CD4-positive, CD25-positive, alpha-beta regulatory T cell (primary cell): ENCODE data around the gene CFAP119. TPM values are rescaled to one million over a fixed set of nuclear protein-coding genes. Genes with fewer than 3 reads are reported as not detected.

ENCODE experiments used
- ATAC-seq, 2 donors: fragments of 150-1000 bp; cut with Tn5 transposase; one replicate each; pipeline ENCODE4 v1.10.0; 2021; ENCODE audit warnings: low read depth in 2 of 2, moderate number of reproducible peaks in 2 of 2, moderate library complexity in 1 of 2
- DNase-seq, 3 donors: peaks; one replicate each; pipeline versions ENCODE4 v3.0.0 to v3.0.0-alpha.2; 2012 to 2022; ENCODE audit warnings: mixed read lengths in 1 of 3
- H3K27ac ChIP-seq: one replicate; pipeline ENCODE4 v1.7.0; 2013; ENCODE audit warnings: mild to moderate bottlenecking, low read length; ENCODE audit not compliant: insufficient read depth, poor library complexity, severe bottlenecking
- H3K27me3 ChIP-seq: one replicate; pipeline ENCODE4 v1.7.0; 2013; ENCODE audit warnings: low read length; ENCODE audit not compliant: control insufficient read depth, insufficient read depth
- H3K36me3 ChIP-seq: one replicate; pipeline ENCODE4 v1.7.0; 2013; ENCODE audit warnings: mild to moderate bottlenecking, low read length, moderate library complexity; ENCODE audit not compliant: control insufficient read depth, insufficient read depth
- H3K4me1 ChIP-seq: 2 replicates; pipeline ENCODE4 v1.7.0; 2013; ENCODE audit warnings: mild to moderate bottlenecking, low read length; ENCODE audit not compliant: insufficient read depth, control insufficient read depth, poor library complexity, severe bottlenecking
- H3K4me3 ChIP-seq: one replicate; pipeline ENCODE4 v1.7.0; 2013; ENCODE audit warnings: low read depth, mild to moderate bottlenecking, low read length, moderate library complexity
- H3K9me3 ChIP-seq, 2 experiments: 1 replicate in 1 of 2; 2 replicates in 1 of 2; pipeline ENCODE4 v1.7.0; 2013; ENCODE audit warnings: low read length in 2 of 2, mild to moderate bottlenecking in 1 of 2, moderate library complexity in 1 of 2; ENCODE audit not compliant: control insufficient read depth in 2 of 2
- H3K27ac Mint-ChIP-seq, 3 donors: one replicate each; pipeline ENCODE4 v1.8.0; 2020 to 2022; ENCODE audit warnings: mild to moderate bottlenecking in 3 of 3, mixed read lengths in 3 of 3, moderate library complexity in 2 of 3
- H3K27me3 Mint-ChIP-seq: one replicate; pipeline ENCODE4 v1.8.0; 2022; ENCODE audit warnings: mild to moderate bottlenecking, mixed read lengths
- H3K36me3 Mint-ChIP-seq: one replicate; pipeline ENCODE4 v1.8.0; 2020; ENCODE audit warnings: mixed read lengths
- H3K4me1 Mint-ChIP-seq, 4 donors: one replicate each; pipeline ENCODE4 v1.8.0; 2020 to 2022; ENCODE audit warnings: mixed read lengths in 4 of 4, mild to moderate bottlenecking in 1 of 4
- H3K4me3 Mint-ChIP-seq, 4 donors: one replicate each; pipeline ENCODE4 v1.8.0; 2020 to 2022; ENCODE audit warnings: mild to moderate bottlenecking in 4 of 4, mixed read lengths in 4 of 4, moderate library complexity in 3 of 4
- H3K9me3 Mint-ChIP-seq, 7 donors: one replicate each; pipeline ENCODE4 v1.8.0; 2020 to 2022; ENCODE audit warnings: mixed read lengths in 7 of 7, mild to moderate bottlenecking in 3 of 7, moderate library complexity in 2 of 7
- polyA plus RNA-seq, 4 donors: library from polyadenylated mRNA; unstranded; fragments of 300-500 nt; fragmentation: Illumina TruSeq; gene quantifications; one replicate each; pipeline ENCODE4 v1.2.3, GENCODE V29; 2021
- total RNA-seq: library from RNA; stranded (reverse); gene quantifications from one replicate; pipeline ENCODE4 v1.2.3, GENCODE V29; 2022

The CFAP119 gene
- total and polyA plus RNA-seq, 5 donors from 2014 or later = 0.23 to 1.8 (median 1.0) TPM; not detected in 1

DNA sequence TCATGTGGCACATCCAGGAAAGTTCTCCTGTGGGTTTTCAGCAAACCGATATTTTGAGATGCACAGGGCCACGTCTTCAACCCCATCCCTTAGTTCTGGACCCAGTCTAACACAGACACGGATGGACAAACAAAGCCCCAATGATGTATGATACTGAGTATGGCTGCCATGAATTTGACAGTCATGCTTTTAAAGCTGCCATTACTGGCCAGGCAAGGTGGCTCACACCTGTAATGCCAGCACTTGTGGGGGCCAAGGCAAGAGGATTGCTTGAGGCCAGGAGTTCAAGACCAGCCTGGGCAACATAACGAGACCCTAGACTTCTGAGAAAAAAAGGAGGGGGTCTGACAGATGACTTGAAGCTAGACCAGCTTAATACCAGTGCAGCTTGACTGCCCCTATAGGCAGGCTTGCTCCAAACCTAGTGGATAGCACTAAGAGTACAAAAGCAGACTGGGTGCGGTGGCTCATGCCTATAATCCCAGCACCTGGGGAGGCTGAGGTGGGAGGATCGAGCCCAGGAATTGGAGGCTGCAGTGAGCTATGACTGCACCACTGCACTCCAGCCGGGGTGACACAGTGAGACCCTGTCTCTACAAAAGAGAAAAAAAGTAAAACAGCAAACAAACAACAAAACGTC is 35.9 kb upstream of the CFAP119 start:
- no peak overlapping the region for H3K27ac ChIP-seq
- no peaks in the 10 kb centered on the region for H3K9me3 Mint-ChIP-seq
- H3K4me1 Mint-ChIP-seq = no peaks in the 10 kb centered on the region
- no peaks in the 10 kb centered on the region for H3K36me3 ChIP-seq
- ATAC-seq (no peak), DNase-seq (no peak)
- H3K27me3 ChIP-seq = no peaks in the 10 kb centered on the region
- no peaks in the 10 kb centered on the region for H3K9me3 ChIP-seq
- no peak overlapping the region for H3K4me3 ChIP-seq
- no peak overlapping the region for H3K4me3 Mint-ChIP-seq
- no peaks in the 10 kb centered on the region for H3K36me3 Mint-ChIP-seq
- no peaks in the 10 kb centered on the region for H3K4me1 ChIP-seq
- no peak overlapping the region for H3K27ac Mint-ChIP-seq
- H3K27me3 Mint-ChIP-seq = peaks cover 4% of the 10 kb centered on the region

DNA sequence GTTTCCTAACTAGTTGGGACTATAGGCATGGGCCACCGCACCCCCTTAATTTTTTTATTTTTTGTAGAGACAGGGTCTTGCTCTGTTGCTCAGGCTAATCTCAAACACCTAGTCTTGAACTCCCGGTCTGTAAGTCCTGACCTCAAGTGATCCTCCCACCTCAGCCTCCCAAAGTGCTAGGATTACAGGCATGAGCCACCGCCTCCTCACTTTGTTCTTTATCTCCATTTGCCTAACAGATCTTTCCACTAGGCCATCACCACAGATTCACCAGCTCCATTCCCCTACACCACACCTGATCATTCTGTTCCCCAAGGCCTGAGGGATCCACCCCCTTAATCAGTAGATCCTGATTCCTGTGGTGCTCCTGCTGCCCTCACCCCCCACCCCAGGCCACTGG is 32.8 kb upstream of the CFAP119 start:
- Mint-ChIP-seq H3K9me3 (no peaks in the 10 kb centered on the region), H3K4me3 (no peak overlapping the region), H3K36me3 (no peaks in the 10 kb centered on the region), H3K27me3 (peaks cover 4% of the 10 kb centered on the region), H3K27ac (peak overlapping the region in 1 of 3 donors; percentile 0), H3K4me1 (no peaks in the 10 kb centered on the region)
- Histone ChIP-seq H3K4me3 (no peak overlapping the region), H3K36me3 (no peaks in the 10 kb centered on the region), H3K27me3 (no peaks in the 10 kb centered on the region), H3K27ac (no peak overlapping the region), H3K9me3 (no peaks in the 10 kb centered on the region), H3K4me1 (no peaks in the 10 kb centered on the region)
- ATAC-seq (no peak), DNase-seq (no peak)

DNA sequence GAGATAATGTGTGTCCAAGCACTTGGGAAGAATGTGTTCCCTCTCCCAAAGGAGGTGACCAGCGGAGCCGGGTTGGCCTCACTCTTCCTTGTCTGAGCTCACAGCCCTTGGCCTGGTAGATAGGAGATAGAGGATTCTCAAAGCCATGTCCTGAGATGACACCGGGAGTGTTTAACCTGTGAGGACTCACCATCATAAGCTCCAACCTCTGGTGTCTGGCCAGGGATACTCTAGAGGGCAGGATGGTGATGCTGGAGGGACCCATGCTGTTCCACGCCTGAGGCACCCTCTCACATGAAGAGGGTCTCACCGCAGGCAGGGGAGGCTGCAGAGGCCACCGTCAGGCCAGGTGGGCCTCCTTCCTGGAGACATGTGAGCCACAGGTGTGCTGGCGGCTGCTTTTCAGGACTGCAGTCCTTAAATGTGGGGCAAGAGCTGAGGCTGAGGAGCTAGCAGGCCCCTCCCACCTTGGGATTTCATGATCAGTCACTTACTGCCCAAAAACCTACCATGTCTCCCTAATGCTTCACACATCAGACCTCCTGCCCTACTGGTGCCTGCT is 31.7 kb upstream of the CFAP119 start:
- H3K36me3 Mint-ChIP-seq = no peaks in the 10 kb centered on the region
- peaks cover 10% of the 10 kb centered on the region for H3K27me3 Mint-ChIP-seq
- H3K9me3 Mint-ChIP-seq = no peaks in the 10 kb centered on the region
- no peaks in the 10 kb centered on the region for H3K4me1 ChIP-seq
- no peaks in the 10 kb centered on the region for H3K27me3 ChIP-seq
- no peak overlapping the region for H3K27ac ChIP-seq
- ATAC-seq (no peak), DNase-seq (no peak)
- H3K9me3 ChIP-seq = no peaks in the 10 kb centered on the region
- no peaks in the 10 kb centered on the region for H3K36me3 ChIP-seq
- no peak overlapping the region for H3K4me3 Mint-ChIP-seq
- H3K27ac Mint-ChIP-seq = no peak overlapping the region
- H3K4me1 Mint-ChIP-seq = no peaks in the 10 kb centered on the region
- no peak overlapping the region for H3K4me3 ChIP-seq

DNA sequence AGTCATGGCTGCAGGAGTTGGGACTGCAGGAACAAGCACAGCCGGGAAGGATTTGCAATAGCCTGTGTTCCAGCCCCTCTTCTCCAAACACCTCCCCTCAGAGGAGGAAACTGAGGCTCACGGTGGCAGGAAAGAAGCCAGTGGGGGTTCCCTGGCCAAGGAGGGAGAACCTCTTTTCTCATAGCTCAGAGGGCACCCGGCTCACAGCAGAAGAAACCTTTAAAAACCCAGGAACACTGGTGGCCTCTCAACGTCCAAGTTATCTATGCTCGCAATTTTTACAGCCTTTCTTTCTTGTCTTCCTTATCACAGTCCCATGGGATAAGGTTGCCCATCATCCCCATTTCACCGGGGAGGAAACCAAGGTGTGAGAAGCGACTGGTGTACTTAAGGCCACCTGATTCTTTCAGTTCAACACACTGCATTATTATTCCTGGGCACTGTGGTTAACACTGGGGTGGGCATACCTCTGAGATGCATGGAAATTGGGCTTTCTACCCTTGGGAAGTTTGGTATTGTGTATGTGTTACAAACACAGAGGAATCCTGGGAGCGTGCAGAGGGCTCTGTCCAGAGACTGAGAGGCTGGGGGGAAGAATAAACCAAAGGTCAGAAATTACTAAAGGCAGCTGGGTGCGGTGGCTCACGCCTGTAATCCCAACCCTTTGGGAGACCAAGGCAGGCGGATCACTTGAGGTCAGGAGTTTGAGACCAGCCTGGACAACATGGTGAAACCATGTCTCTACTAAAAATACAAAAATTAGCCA is 25.9 kb upstream of the CFAP119 start:
- Histone ChIP-seq H3K36me3 (no peaks in the 10 kb centered on the region), H3K4me3 (peak overlapping the region; percentile 32), H3K4me1 (peaks cover 16% of the 10 kb centered on the region), H3K9me3 (no peaks in the 10 kb centered on the region), H3K27ac (no peak overlapping the region), H3K27me3 (peaks cover 7% of the 10 kb centered on the region)
- Mint-ChIP-seq H3K9me3 (no peaks in the 10 kb centered on the region), H3K27ac (peak overlapping the region in 2 of 3 donors; percentile 41 to 78), H3K27me3 (peaks cover 41% of the 10 kb centered on the region), H3K36me3 (no peaks in the 10 kb centered on the region), H3K4me3 (peak overlapping the region; percentile 41 to 86 (median 84)), H3K4me1 (peaks cover 0 to 16% (median 7%) of the 10 kb centered on the region in 4 donors)
- ATAC-seq (no peak), DNase-seq (no peak)

DNA sequence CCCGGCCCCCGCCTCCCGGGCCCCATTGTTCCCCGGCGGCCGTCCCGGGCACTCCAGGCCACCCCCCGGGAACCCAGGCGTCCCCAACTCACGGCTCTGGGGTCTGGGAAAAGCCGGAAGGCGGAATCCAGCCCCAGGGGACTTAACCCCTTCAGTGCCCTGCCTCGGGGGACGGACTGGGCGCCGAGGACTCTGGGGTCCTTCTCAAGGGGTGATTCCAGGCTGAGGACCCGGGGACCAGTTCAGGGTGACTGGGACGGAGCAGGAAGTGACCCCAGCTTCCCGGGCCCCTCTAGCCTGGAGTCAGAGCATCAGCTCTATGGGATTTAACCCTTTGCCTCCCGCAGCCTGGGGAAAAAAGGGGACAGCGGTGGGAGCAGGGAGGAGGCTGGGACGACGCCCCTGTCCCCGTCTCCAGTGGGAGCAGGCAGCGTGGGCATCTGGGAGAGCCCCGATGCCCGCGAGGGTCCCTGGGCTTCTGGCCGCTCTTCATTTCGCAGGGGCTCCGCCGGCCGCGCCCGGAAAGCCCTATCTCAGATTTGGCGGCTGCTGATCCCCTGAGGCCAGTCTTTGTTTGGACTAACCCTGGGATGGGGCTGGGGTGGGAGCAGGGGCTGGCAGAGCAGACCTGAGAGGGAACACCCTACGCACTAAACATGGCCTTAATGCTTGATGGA is 25.2 kb upstream of the CFAP119 start, which contains the start of gene ZNF629:
TSS of gene ZNF629 (minus strand) at position 270 of the 677 bp plus-strand sequence. CDS start 2,723 bp downstream, outside the sequence.
- no peaks in the 10 kb centered on the region for H3K36me3 Mint-ChIP-seq
- H3K27ac ChIP-seq = no peak within 1 kb of the TSS
- H3K4me1 ChIP-seq = peaks cover 16% of the 10 kb centered on the region
- ATAC-seq (peak; percentile 26 to 40), DNase-seq (no peak)
- H3K4me3 Mint-ChIP-seq = peak within 1 kb of the TSS; percentile 41 to 86 (median 84)
- H3K36me3 ChIP-seq = no peaks in the 10 kb centered on the region
- peaks cover 0 to 16% (median 7%) of the 10 kb centered on the region in 4 donors for H3K4me1 Mint-ChIP-seq
- H3K9me3 Mint-ChIP-seq = no peaks in the 10 kb centered on the region
- no peaks in the 10 kb centered on the region for H3K9me3 ChIP-seq
- peaks cover 7% of the 10 kb centered on the region for H3K27me3 ChIP-seq
- H3K4me3 ChIP-seq = peak within 1 kb of the TSS; percentile 32
- H3K27ac Mint-ChIP-seq = peak within 1 kb of the TSS; percentile 41 to 78 (median 62)
- peaks cover 41% of the 10 kb centered on the region for H3K27me3 Mint-ChIP-seq

DNA sequence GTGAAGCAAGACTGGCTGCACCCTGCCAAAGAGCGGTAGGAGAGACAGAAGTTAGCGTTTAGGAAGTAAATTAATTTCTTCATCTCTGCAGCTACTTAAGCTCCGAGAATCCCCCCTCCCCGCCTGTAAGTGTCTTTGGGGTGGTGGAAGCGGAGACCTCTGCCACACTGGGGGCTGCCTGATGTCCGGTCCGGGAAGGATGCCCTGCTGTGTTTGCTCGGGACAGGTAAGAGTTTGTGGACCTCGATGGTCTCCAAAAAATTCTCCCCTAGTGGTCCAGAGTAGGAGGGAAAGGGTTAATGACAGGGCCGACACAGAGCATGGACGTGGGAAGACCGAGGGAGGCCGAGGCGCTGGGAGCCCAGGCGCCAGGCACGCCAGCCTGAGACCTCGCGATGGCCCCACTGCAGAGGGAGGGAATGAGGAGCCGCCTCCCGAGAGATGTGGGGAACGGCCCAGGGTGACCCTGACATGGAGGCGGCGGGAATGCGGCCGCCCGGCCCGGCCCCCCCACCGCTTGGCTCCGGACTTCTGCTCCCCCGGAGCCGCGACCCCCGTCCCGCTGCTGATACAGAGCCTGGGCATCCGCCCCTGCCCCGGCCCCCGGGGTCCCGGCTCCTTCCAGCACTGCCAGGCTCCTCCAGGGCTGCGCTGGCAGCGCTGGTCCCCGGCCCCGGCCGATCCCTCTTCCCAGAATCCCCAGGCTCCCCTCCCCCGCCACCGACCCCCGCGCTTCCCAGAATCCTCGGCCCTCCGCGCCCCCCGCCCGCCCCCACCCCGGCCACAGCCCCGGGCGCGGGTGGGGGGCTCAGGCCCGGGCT is 24.5 kb upstream of the CFAP119 start:
- peaks cover 44% of the 10 kb centered on the region for H3K27me3 Mint-ChIP-seq
- H3K9me3 Mint-ChIP-seq = no peaks in the 10 kb centered on the region
- H3K27ac ChIP-seq = no peak overlapping the region
- H3K27ac Mint-ChIP-seq = peak overlapping the region in 1 of 3 donors; percentile 51
- H3K36me3 Mint-ChIP-seq = no peaks in the 10 kb centered on the region
- ATAC-seq (peak in 1 of 2 donors; percentile 10), DNase-seq (no peak)
- H3K4me1 Mint-ChIP-seq = peaks cover 0 to 16% (median 7%) of the 10 kb centered on the region in 4 donors
- H3K27me3 ChIP-seq = peaks cover 7% of the 10 kb centered on the region
- no peaks in the 10 kb centered on the region for H3K9me3 ChIP-seq
- H3K4me3 Mint-ChIP-seq = peak overlapping the region in 2 of 4 donors; percentile 69 to 72
- no peaks in the 10 kb centered on the region for H3K36me3 ChIP-seq
- H3K4me3 ChIP-seq = no peak overlapping the region
- H3K4me1 ChIP-seq = peaks cover 16% of the 10 kb centered on the region
